SK-N-SH (cell line): ENCODE measurements around the gene DENND5B. TPM values are rescaled to one million over a fixed set of nuclear protein-coding genes. Genes with fewer than 3 reads are reported as not detected.

ENCODE experiments used
- CTCF ChIA-PET: fragments of 300-600, 350-600 bp; formaldehyde crosslinking; extraction: SDS; loops from one replicate; lab custom pipeline; 2021; lab: Yijun Ruan, JAX
- POLR2A ChIA-PET: fragments of 350-600 bp; sonication (Branson Sonifier 250); formaldehyde crosslinking; extraction: SDS; loops from one replicate; lab custom pipeline; 2020; ENCODE audit warnings: antibody characterized with exemption, inconsistent platforms; lab: Yijun Ruan, JAX
- DNase-seq: peaks from one replicate; pipeline ENCODE4 v3.0.0; 2012
- H2AFZ ChIP-seq: fragments of 200-600 bp; sonication (generic); 2 replicates; pipeline ENCODE4 v1.8.1; 2016; ENCODE audit warnings: antibody characterized with exemption, mild to moderate bottlenecking, low read depth
- H3F3A ChIP-seq: fragments of 200-600 bp; sonication (generic); replicated peaks from 2 replicates; pipeline ENCODE3; 2016; ENCODE audit warnings: antibody characterized with exemption, mild to moderate bottlenecking; ENCODE audit not compliant: insufficient read depth
- H3K27ac ChIP-seq, 2 experiments: fragments of 200-500 bp in 1 of 2; fragments of 200-600 bp in 1 of 2; sonication (Bioruptor generic) in 1 of 2; sonication (generic), shearing (Covaris generic) in 1 of 2; 2 replicates each; pipeline versions ENCODE4 v1.5.1 to v1.6.1; 2014 to 2016; ENCODE audit warnings: low read depth in 2 of 2, inconsistent platforms in 1 of 2, low read length in 1 of 2, mild to moderate bottlenecking in 1 of 2, mixed read lengths in 1 of 2
- H3K27me3 ChIP-seq: fragments of 200-600 bp; sonication (generic), shearing (Covaris generic); 2 replicates; pipeline ENCODE4 v1.6.1; 2016; ENCODE audit warnings: mixed run types; ENCODE audit not compliant: insufficient read depth
- H3K36me3 ChIP-seq, 2 experiments: fragments of 200-500 bp in 1 of 2; fragments of 200-600 bp in 1 of 2; sonication (Bioruptor generic) in 1 of 2; sonication (generic) in 1 of 2; replicated peaks in 1 of 2; 2 replicates each; pipeline versions ENCODE3 to v1.5.1; 2014 to 2016; ENCODE audit warnings: low read length in 1 of 2, mild to moderate bottlenecking in 1 of 2; ENCODE audit not compliant: insufficient read depth in 2 of 2, control insufficient read depth in 1 of 2
- H3K4me1 ChIP-seq, 2 experiments: fragments of 200-500 bp in 1 of 2; fragments of 200-600 bp in 1 of 2; sonication (Bioruptor generic) in 1 of 2; sonication (generic), shearing (Covaris generic) in 1 of 2; 2 replicates each; pipeline versions ENCODE4 v1.5.1 to v1.6.1; 2014 to 2016; ENCODE audit warnings: low read depth in 1 of 2, low read length in 1 of 2, mixed run types in 1 of 2; ENCODE audit not compliant: insufficient read depth in 2 of 2, control insufficient read depth in 1 of 2
- H3K4me2 ChIP-seq: fragments of 200-600 bp; sonication (generic), shearing (Covaris generic); 2 replicates; pipeline ENCODE4 v1.6.1; 2017; ENCODE audit warnings: mixed run types
- H3K4me3 ChIP-seq, 2 experiments: fragments of 200-500 bp in 1 of 2; fragments of 200-600 bp in 1 of 2; sonication (Bioruptor generic) in 1 of 2; sonication (generic), shearing (Covaris generic) in 1 of 2; 2 replicates each; pipeline versions ENCODE4 v1.5.1 to v1.8.1; 2014 to 2016; ENCODE audit warnings: low read depth in 2 of 2, inconsistent platforms in 1 of 2, low read length in 1 of 2, mild to moderate bottlenecking in 1 of 2, mixed read lengths in 1 of 2, moderate library complexity in 1 of 2
- H3K79me2 ChIP-seq: fragments of 200-600 bp; sonication (generic); 2 replicates; pipeline ENCODE4 v1.8.1; 2017; ENCODE audit warnings: mild to moderate bottlenecking; ENCODE audit not compliant: insufficient read depth
- H3K9ac ChIP-seq: fragments of 200-600 bp; sonication (generic); 2 replicates; pipeline ENCODE4 v1.6.1; 2017; ENCODE audit warnings: mixed run types
- H3K9me2 ChIP-seq: fragments of 200-600 bp; sonication (generic); 2 replicates; pipeline ENCODE4 v1.6.1; 2017; ENCODE audit warnings: mixed run types
- H3K9me3 ChIP-seq: fragments of 200-600 bp; sonication (generic); 2 replicates; pipeline ENCODE4 v1.6.1; 2017; ENCODE audit warnings: mixed run types, mild to moderate bottlenecking, moderate library complexity
- H4K20me1 ChIP-seq: fragments of 200-600 bp; sonication (generic); 2 replicates; pipeline ENCODE4 v1.6.1; 2017; ENCODE audit warnings: mild to moderate bottlenecking, mixed run types; ENCODE audit not compliant: insufficient read depth
- CHD2 ChIP-seq: fragments of 150-350 bp; IDR thresholded peaks from 2 replicates; pipeline ENCODE4 v1.6.1; 2018; ENCODE audit warnings: low read length; ENCODE audit not compliant: partially characterized antibody
- ELF1 ChIP-seq: IDR thresholded peaks from 2 replicates; pipeline ENCODE4 v1.4.0; 2012
- EP300 ChIP-seq, 2 experiments: IDR thresholded peaks; 2 replicates each; pipeline versions ENCODE4 v1.4.0 to v1.6.1; 2012; ENCODE audit warnings: borderline replicate concordance in 1 of 2, low read depth in 1 of 2, low read length in 1 of 2
- EZH2phosphoT487 ChIP-seq: fragments of 200-600 bp; sonication (generic); IDR thresholded peaks from 2 replicates; pipeline ENCODE4 v1.6.1; 2017; ENCODE audit warnings: low read depth, mixed run types, mild to moderate bottlenecking, antibody characterized with exemption, moderate library complexity, borderline replicate concordance
- FOSL2 ChIP-seq: IDR thresholded peaks from 2 replicates; pipeline ENCODE4 v1.4.0; 2012; ENCODE audit warnings: low read depth, mild to moderate bottlenecking, moderate library complexity, borderline replicate concordance
- FOXJ3 ChIP-seq: sonication (generic); formaldehyde crosslinking; IDR thresholded peaks from 2 replicates; pipeline ENCODE4 v1.5.1; 2020; ENCODE audit warnings: mild to moderate bottlenecking, missing genetic modification reagents
- FOXM1 ChIP-seq: IDR thresholded peaks from 2 replicates; pipeline ENCODE4 v1.4.0; 2012; ENCODE audit warnings: low read depth, mild to moderate bottlenecking
- GABPA ChIP-seq: IDR thresholded peaks from 2 replicates; pipeline ENCODE4 v1.4.0; 2012; ENCODE audit warnings: low read depth, mild to moderate bottlenecking
- MXI1 ChIP-seq: IDR thresholded peaks from 2 replicates; pipeline ENCODE4 v1.6.1; 2012; ENCODE audit warnings: mild to moderate bottlenecking, low read depth, low read length, improper control_type of control experiment
- NFIC ChIP-seq: IDR thresholded peaks from 2 replicates; pipeline ENCODE4 v1.4.0; 2012; ENCODE audit warnings: borderline replicate concordance
- NRF1 ChIP-seq: IDR thresholded peaks from 2 replicates; pipeline ENCODE4 v1.6.1; 2012; ENCODE audit warnings: low read depth, mild to moderate bottlenecking, low read length
- RCOR1 ChIP-seq: fragments of 150-350 bp; IDR thresholded peaks from 2 replicates; pipeline ENCODE4 v1.6.1; 2017; ENCODE audit warnings: antibody characterized with exemption, low read length
- SMC3 ChIP-seq: IDR thresholded peaks from 2 replicates; pipeline ENCODE4 v1.6.1; 2012; ENCODE audit warnings: low read depth, low read length, improper control_type of control experiment
- TAF1 ChIP-seq: IDR thresholded peaks from 2 replicates; pipeline ENCODE4 v1.6.1; 2012; ENCODE audit warnings: low read depth, mild to moderate bottlenecking, low read length, moderate library complexity, borderline replicate concordance
- TEAD4 ChIP-seq: IDR thresholded peaks from 2 replicates; pipeline ENCODE4 v1.4.0; 2012; ENCODE audit warnings: mild to moderate bottlenecking, borderline replicate concordance; ENCODE audit not compliant: insufficient read depth
- WGBS: methylation state at CpG from one replicate; pipeline ENCODE4 v1.1.6; 2017; ENCODE audit warnings: low lambda C conversion rate; 5-methylcytosine and 5-hydroxymethylcytosine counted together
- polyA plus RNA-seq, 3 experiments: library from polyadenylated mRNA; depleted of rRNA; stranded (reverse); fragments of >200 nt; gene quantifications; 2 replicates each; pipeline ENCODE4 v1.2.3, GENCODE V29; 2012
- TF ChIP-seq, protein P1 (sequence below): IDR thresholded peaks from 2 replicates; pipeline ENCODE4 v1.4.0; 2012; ENCODE audit warnings: low read depth, borderline replicate concordance
- TF ChIP-seq, protein P2 (sequence below): IDR thresholded peaks from 2 replicates; pipeline ENCODE4; 2012
- TF ChIP-seq, protein P3 (sequence below): fragments of 150-350 bp; IDR thresholded peaks from 2 replicates; pipeline ENCODE4 v1.6.1; 2016; ENCODE audit warnings: mild to moderate bottlenecking, low read depth, low read length
- TF ChIP-seq, protein P4 (sequence below): fragments of 200-600 bp; sonication (generic); IDR thresholded peaks from 2 replicates; pipeline ENCODE4 v1.6.1; 2017; ENCODE audit warnings: antibody characterized with exemption, mild to moderate bottlenecking, moderate library complexity

Gene DENND5B
- polyA plus RNA-seq, 1 of the 3 experiments (the other 2 are of a cell fraction), result 5.3 TPM

DNA sequence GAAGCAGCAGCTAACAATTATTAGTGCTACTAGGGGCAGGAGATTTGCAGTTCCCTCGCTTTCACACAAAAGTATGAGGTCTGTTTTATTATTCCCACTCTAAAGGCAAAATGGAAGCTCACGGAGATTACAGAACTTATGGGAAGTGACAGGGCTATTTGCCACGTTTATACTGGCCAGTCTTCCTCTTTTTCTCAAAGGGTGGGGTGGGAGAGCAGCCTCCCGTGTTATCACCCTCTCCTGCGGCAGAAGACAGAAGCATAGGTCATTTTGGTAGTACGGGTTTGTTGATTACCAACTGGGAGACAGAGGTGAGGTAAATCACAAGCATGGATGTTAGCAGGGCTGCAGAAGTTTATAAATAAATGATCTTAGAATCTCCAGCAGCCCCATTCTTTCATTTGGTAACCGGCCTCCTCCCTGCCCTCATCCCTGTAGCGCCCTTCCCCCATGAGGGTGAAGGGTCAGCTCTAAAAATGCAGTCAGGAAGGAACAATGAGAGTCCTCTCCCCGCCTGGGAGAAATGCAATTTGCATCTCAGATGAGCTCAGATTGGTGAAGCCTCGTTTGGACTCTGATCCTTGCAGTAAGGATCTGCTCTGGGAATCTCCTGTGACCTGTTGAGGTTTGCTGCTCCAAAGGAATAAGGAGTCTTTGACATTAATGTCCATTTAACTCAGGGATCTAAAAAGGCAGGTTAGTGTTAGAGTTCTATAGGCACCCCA, 220.2 kb downstream of the DENND5B start:
- ChIA-PET CTCF (interaction anchor here (0.8 to 0.9 kb wide), 2 partner anchors 53 to 99 kb away, joined by 3 read pairs; no protein-coding TSS in a partner anchor), POLR2A (interaction anchor here (0.8 kb wide), 1 partner anchor 45 kb away, joined by 4 read pairs; the partner anchor contains the start of gene SINHCAF)
- no peaks in the 10 kb centered on the region for H3K36me3 ChIP-seq
- no peaks in the 10 kb centered on the region for H4K20me1 ChIP-seq
- H2AFZ ChIP-seq, result no peak overlapping the region
- H3K4me3 ChIP-seq, result no peak overlapping the region
- no peaks in the 10 kb centered on the region for H3K27me3 ChIP-seq
- H3K27ac ChIP-seq, result no peak overlapping the region
- no peak for DNase-seq
- H3K9me2 ChIP-seq, result no peaks in the 10 kb centered on the region
- no peaks in the 10 kb centered on the region for H3F3A ChIP-seq
- TF ChIP-seq FOXM1, result no peak
- TF ChIP-seq, protein P1, sequence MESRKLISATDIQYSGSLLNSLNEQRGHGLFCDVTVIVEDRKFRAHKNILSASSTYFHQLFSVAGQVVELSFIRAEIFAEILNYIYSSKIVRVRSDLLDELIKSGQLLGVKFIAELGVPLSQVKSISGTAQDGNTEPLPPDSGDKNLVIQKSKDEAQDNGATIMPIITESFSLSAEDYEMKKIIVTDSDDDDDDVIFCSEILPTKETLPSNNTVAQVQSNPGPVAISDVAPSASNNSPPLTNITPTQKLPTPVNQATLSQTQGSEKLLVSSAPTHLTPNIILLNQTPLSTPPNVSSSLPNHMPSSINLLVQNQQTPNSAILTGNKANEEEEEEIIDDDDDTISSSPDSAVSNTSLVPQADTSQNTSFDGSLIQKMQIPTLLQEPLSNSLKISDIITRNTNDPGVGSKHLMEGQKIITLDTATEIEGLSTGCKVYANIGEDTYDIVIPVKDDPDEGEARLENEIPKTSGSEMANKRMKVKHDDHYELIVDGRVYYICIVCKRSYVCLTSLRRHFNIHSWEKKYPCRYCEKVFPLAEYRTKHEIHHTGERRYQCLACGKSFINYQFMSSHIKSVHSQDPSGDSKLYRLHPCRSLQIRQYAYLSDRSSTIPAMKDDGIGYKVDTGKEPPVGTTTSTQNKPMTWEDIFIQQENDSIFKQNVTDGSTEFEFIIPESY, result no peak
- TF ChIP-seq RCOR1, result no peak
- no peak for TF ChIP-seq EP300 (IDR thresholded peaks at IDR 0.05; ENCODE audit: borderline replicate concordance in 1 of 2, low read depth in 1 of 2, low read length in 1 of 2)
- TF ChIP-seq, protein P2, sequence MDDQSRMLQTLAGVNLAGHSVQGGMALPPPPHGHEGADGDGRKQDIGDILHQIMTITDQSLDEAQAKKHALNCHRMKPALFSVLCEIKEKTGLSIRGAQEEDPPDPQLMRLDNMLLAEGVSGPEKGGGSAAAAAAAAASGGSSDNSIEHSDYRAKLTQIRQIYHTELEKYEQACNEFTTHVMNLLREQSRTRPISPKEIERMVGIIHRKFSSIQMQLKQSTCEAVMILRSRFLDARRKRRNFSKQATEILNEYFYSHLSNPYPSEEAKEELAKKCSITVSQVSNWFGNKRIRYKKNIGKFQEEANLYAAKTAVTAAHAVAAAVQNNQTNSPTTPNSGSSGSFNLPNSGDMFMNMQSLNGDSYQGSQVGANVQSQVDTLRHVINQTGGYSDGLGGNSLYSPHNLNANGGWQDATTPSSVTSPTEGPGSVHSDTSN, result no peak
- no peak for TF ChIP-seq TEAD4
- TF ChIP-seq FOXJ3, result no peak
- TF ChIP-seq MXI1, result no peak
- TF ChIP-seq FOSL2, result no peak
- TF ChIP-seq GABPA, result no peak
- TF ChIP-seq NFIC, result no peak
- TF ChIP-seq, protein P3, sequence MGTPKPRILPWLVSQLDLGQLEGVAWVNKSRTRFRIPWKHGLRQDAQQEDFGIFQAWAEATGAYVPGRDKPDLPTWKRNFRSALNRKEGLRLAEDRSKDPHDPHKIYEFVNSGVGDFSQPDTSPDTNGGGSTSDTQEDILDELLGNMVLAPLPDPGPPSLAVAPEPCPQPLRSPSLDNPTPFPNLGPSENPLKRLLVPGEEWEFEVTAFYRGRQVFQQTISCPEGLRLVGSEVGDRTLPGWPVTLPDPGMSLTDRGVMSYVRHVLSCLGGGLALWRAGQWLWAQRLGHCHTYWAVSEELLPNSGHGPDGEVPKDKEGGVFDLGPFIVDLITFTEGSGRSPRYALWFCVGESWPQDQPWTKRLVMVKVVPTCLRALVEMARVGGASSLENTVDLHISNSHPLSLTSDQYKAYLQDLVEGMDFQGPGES, result no peak
- no peak for TF ChIP-seq ELF1
- TF ChIP-seq, protein P4, sequence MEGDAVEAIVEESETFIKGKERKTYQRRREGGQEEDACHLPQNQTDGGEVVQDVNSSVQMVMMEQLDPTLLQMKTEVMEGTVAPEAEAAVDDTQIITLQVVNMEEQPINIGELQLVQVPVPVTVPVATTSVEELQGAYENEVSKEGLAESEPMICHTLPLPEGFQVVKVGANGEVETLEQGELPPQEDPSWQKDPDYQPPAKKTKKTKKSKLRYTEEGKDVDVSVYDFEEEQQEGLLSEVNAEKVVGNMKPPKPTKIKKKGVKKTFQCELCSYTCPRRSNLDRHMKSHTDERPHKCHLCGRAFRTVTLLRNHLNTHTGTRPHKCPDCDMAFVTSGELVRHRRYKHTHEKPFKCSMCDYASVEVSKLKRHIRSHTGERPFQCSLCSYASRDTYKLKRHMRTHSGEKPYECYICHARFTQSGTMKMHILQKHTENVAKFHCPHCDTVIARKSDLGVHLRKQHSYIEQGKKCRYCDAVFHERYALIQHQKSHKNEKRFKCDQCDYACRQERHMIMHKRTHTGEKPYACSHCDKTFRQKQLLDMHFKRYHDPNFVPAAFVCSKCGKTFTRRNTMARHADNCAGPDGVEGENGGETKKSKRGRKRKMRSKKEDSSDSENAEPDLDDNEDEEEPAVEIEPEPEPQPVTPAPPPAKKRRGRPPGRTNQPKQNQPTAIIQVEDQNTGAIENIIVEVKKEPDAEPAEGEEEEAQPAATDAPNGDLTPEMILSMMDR, result no peak
- TF ChIP-seq EZH2phosphoT487, result no peak
- no peak for TF ChIP-seq CHD2
- TF ChIP-seq NRF1, result no peak
- TF ChIP-seq TAF1, result no peak
- TF ChIP-seq SMC3, result no peak
- H3K4me2 ChIP-seq, result no peak overlapping the region
- no peaks in the 10 kb centered on the region for H3K9me3 ChIP-seq
- 78% methylated on average over 10 of the region's 10 CpGs for WGBS
- no peaks in the 10 kb centered on the region for H3K79me2 ChIP-seq
- no peaks in the 10 kb centered on the region for H3K4me1 ChIP-seq
- H3K9ac ChIP-seq, result no peak overlapping the region
